Fibroblast of skin of right biceps (primary cell): ENCODE data around the gene TAP1.

Experiments used
- DNase-seq: peaks from one replicate; pipeline ENCODE4 v3.0.0-alpha.2; 2013

TAP1 gene

GRCh38 chr6:32860674-32861073 is 7.2 kb upstream of the TAP1 start:
- no peak for DNase-seq

DNA sequence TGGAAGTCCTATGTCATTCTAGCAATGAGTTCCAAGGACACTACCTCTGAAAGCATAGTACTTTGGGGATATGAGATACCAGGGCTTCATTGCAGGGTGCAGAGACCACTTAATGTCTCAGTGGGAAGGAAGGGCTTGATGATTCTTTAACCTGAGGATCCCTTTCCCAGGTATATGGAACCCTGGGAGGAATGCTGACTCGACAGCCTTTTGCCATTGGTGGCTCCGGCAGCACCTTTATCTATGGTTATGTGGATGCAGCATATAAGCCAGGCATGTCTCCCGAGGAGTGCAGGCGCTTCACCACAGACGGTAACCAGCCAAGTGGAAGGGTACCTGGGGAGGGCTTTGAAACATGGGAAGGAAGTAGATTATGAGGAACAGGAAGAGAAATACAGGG is 4.7 kb upstream of the TAP1 start:
- no peak for DNase-seq

- no peak for DNase-seq
Observed at GRCh38 chr6:32857156-32857891, 3.8 kb upstream of the TAP1 start.

- DNase-seq = no peak
Observed at GRCh38 chr6:32855467-32856174, 2.1 kb upstream of the TAP1 start.

GRCh38 chr6:32854376-32855178 is 1.1 kb upstream of the TAP1 start:
- peak; percentile 21 for DNase-seq

- DNase-seq = peak; percentile 26
Observed at GRCh38 chr6:32852844-32853540, 512 bp downstream of the TAP1 start.

GRCh38 chr6:32852018-32852843 is 1.3 kb downstream of the TAP1 start:
- DNase-seq = no peak

GRCh38 chr6:32851025-32851424 is 2.5 kb downstream of the TAP1 start:
- DNase-seq = no peak

GRCh38 chr6:32849126-32849525 is 4.4 kb downstream of the TAP1 start:
- DNase-seq = no peak

- DNase-seq = no peak
Observed at GRCh38 chr6:32847795-32848194, 5.7 kb downstream of the TAP1 start.

DNA sequence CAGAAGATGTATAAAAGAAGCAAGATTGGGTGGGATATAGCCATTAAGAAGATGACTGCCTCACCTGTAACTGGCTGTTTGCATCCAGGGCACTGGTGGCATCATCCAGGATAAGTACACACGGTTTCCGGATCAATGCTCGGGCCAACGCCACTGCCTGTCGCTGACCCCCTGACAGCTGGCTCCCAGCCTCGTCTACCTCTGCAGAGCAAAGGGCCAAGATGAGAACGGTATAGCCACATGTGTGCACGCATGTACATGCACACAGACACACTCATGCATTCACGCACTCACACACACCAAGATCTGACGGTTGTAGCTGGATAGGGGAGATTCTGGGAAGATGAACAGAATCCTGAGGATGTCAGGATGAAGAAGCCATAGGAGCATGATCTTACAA is 6.5 kb downstream of the TAP1 start:
- DNase-seq = no peak

GRCh38 chr6:32845384-32845884 is 8.1 kb downstream of the TAP1 start:
- DNase-seq = no peak

GRCh38 chr6:32844839-32845383 is 8.6 kb downstream of the TAP1 start:
- DNase-seq = no peak

DNA sequence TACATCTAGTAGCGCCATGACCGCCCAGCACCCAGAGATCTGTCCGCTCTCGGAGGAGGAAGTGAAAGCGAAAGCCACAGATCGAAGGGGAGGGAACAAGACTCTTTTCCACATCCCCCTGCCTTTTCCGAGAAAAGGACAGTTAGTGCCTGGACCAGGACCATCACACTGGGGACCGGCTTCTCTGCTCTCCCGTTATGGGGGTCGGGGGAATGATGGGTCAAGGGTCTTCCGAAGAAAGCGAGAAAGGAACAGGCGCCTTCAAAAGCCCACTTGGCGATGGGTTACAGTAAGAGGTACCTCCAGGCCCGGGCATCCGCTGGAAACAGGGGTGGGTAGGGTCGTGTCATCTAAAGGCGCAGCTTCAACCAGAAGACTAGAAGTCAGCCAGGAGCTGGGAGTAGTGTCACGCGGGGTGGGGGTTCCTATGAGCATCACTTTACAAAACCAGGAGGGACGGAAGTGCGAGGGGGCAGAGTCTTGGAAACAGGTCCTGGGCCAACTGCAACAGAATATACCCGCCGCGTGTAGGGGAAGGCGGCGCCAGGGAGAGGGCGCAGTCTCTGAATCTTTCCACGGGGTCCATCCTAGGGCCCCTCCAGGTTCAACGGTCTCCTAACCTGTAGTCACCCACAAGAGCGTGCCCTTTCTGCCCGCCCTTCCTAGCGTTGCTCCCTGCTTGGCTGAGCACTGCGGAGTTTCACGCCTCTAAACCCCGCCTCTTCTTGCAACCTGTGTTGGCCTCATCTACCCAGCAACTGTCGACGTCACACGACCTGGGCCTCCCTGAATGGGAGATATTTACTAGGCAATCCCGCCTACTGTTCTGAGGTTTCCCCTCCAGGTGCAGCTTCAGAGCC is 9.3 kb downstream of the TAP1 start, which contains the start of gene PSMB8:
TSS of gene PSMB8 (minus strand) at position 69 of the 860 bp plus-strand sequence. CDS start at position 18, 51 bp downstream.
- DNase-seq = peak; percentile 89

GRCh38 chr6:32843331-32843978 is 10.0 kb downstream of the TAP1 start:
- DNase-seq = no peak

DNA sequence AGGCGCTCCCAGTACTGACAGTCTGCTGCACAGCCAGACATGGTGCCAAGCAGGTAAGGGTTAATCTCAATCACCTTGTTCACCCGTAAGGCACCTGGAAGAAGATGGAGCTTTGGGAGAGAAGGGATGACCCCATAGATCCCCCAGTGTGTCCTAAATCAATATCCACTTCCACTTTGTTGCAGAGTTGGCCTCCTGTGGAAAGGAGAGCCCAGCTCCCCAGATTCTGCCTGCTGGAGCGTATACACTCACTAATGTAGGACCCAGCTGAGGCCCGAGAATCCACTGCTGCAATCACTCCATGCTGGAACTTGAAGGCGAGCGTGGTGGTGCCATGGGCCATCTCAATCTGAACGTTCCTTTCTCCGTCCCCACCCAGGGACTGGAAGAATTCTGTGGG is 10.8 kb downstream of the TAP1 start:
- DNase-seq = no peak

- DNase-seq = no peak
Observed at GRCh38 chr6:32842021-32842650, 11.4 kb downstream of the TAP1 start.

DNA sequence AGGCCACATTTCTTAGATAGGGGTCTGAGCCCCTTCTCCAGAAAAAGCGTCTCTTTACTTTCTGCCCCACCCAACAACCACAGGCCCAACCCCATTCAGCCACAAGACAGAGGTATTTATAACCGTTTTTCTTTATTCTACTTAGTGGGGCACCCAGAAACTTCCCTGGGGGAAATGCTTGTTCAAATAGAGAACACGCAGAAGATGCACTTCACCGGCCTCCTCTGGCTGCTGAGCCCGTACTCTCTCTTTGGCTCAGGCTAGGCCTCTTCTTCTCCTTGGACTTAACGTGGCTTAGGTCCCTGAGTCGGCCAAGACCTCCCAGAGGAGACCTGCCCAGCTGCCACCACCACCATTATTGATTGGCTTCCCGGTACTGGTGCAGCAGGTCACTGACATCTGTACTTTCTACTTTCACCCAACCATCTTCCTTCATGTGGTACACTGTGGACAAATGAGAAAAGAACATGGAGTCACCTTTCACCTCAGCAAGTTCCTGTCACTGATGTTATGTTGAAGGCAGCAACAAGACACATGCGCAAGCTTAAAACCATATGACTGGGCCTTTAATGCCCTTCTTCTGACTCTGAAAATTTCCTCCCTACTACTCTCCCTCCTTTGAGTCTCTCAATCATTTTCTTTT is 12.8 kb downstream of the TAP1 start:
- DNase-seq = no peak

DNA sequence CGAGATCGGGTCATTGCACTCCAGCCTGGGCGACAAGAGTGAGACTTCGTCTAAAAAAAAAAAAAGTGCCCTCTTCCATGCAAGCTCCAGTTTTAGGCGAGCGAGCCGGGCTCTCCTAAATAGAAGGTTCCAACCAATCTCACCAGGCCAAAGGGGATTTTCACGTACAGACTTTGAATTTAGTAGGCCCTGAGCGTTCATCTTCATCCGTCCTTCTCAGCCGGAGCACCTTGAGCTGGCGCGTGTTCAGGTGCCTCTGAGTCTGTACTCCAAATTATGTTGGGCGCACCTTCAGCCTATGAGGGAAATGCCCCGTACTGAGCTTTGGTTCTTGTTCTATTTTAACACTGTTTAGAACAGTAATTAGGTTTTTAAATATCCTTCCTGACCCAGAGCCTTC is 14.1 kb downstream of the TAP1 start:
- DNase-seq = no peak
